IMR-90 (cell line): ENCODE results near the gene GALNT6. TPM values are rescaled to one million over a fixed set of nuclear protein-coding genes. Genes with fewer than 3 reads are reported as not detected.

Experiments
- ATAC-seq: fragments of 200-7000 bp; cut with Tn5 transposase; 2 replicates; pipeline ENCODE4 v1.9.1; 2020; ENCODE audit warnings: low read depth, mild to moderate bottlenecking, moderate library complexity
- BruUV-seq: library from RNA; stranded (reverse); fragments of 400-500 nt; replicated peaks from 2 replicates; lab custom pipeline; 2021; lab: Mats Ljungman, UMichigan
- CTCF ChIA-PET: fragments of 300-600 bp; formaldehyde crosslinking; extraction: SDS; loops from one replicate; lab custom pipeline; 2021; ENCODE audit warnings: antibody characterized with exemption; lab: Yijun Ruan, JAX
- POLR2A ChIA-PET: fragments of 300-600 bp; sonication (Branson Sonifier 250); formaldehyde crosslinking; loops from one replicate; lab custom pipeline; 2022; ENCODE audit warnings: antibody characterized with exemption; ENCODE audit not compliant: unreplicated experiment; lab: Charles Lee
- DNase-seq: peaks from one replicate; pipeline ENCODE4 v3.0.0; 2013
- H2AFZ ChIP-seq: replicated peaks from 2 replicates; pipeline ENCODE3; 2013; ENCODE audit warnings: low read length, mild to moderate bottlenecking; ENCODE audit not compliant: poor library complexity
- H2AK5ac ChIP-seq: 2 replicates; pipeline ENCODE4 v1.6.1; 2013; ENCODE audit warnings: low read depth, low read length, inconsistent platforms
- H2AK9ac ChIP-seq: replicated peaks from 2 replicates; pipeline ENCODE3; 2013; ENCODE audit warnings: mild to moderate bottlenecking, low read depth, low read length, moderate library complexity; ENCODE audit not compliant: poor library complexity
- H2BK120ac ChIP-seq: 2 replicates; pipeline ENCODE4 v1.6.1; 2013; ENCODE audit warnings: low read depth, low read length, inconsistent platforms
- H2BK15ac ChIP-seq: 3 replicates; pipeline ENCODE4 v1.6.1; 2013; ENCODE audit warnings: low read depth, low read length, inconsistent platforms
- H2BK20ac ChIP-seq: 2 replicates; pipeline ENCODE4 v1.6.1; 2013; ENCODE audit warnings: low read depth, mild to moderate bottlenecking, inconsistent platforms, low read length, moderate library complexity
- H2BK5ac ChIP-seq: 2 replicates; pipeline ENCODE4 v1.6.1; 2013; ENCODE audit warnings: mild to moderate bottlenecking, low read depth, low read length, inconsistent platforms; ENCODE audit not compliant: poor library complexity, severe bottlenecking
- H3K14ac ChIP-seq: replicated peaks from 2 replicates; pipeline ENCODE4 v1.6.1; 2013; ENCODE audit warnings: low read depth, low read length, inconsistent platforms
- H3K18ac ChIP-seq: 2 replicates; pipeline ENCODE4 v1.6.1; 2013; ENCODE audit warnings: low read depth, low read length, control low read depth
- H3K23ac ChIP-seq: 2 replicates; pipeline ENCODE4 v1.6.1; 2013; ENCODE audit warnings: low read depth, low read length, inconsistent platforms
- H3K27ac ChIP-seq: 2 replicates; pipeline ENCODE4 v1.5.1; 2013; ENCODE audit warnings: mild to moderate bottlenecking, control low read depth, low read length; ENCODE audit not compliant: insufficient read depth
- H3K27me3 ChIP-seq: 2 replicates; pipeline ENCODE4 v1.6.1; 2013; ENCODE audit warnings: low read length; ENCODE audit not compliant: control insufficient read depth, insufficient read depth
- H3K36me3 ChIP-seq: 2 replicates; pipeline ENCODE4 v1.6.1; 2013; ENCODE audit warnings: low read length, mixed read lengths; ENCODE audit not compliant: control insufficient read depth, insufficient read depth
- H3K4ac ChIP-seq: 2 replicates; pipeline ENCODE4 v1.6.1; 2013; ENCODE audit warnings: low read depth, low read length, inconsistent platforms
- H3K4me1 ChIP-seq: 2 replicates; pipeline ENCODE4 v1.6.1; 2013; ENCODE audit warnings: low read length, mixed read lengths; ENCODE audit not compliant: control insufficient read depth, insufficient read depth
- H3K4me2 ChIP-seq: 2 replicates; pipeline ENCODE4 v1.6.1; 2013; ENCODE audit warnings: low read depth, mild to moderate bottlenecking, control low read depth, low read length, moderate library complexity
- H3K4me3 ChIP-seq: 2 replicates; pipeline ENCODE4 v1.5.1; 2013; ENCODE audit warnings: low read depth, mild to moderate bottlenecking, control low read depth, low read length, moderate library complexity; ENCODE audit not compliant: insufficient read depth
- H3K56ac ChIP-seq: 2 replicates; pipeline ENCODE4 v1.6.1; 2013; ENCODE audit warnings: low read length, inconsistent platforms; ENCODE audit not compliant: insufficient read depth; ENCODE audit errors: extremely low read depth
- H3K79me1 ChIP-seq, 2 experiments: 2 replicates each; pipeline ENCODE4 v1.6.1; 2013; ENCODE audit warnings: low read length in 2 of 2, inconsistent platforms in 1 of 2, low read depth in 1 of 2
- H3K9ac ChIP-seq: 2 replicates; pipeline ENCODE4 v1.6.1; 2013; ENCODE audit warnings: low read depth, low read length, control low read depth
- H3K9me1 ChIP-seq: 2 replicates; pipeline ENCODE4 v1.6.1; 2013; ENCODE audit warnings: low read length, inconsistent platforms; ENCODE audit not compliant: insufficient read depth
- H3K9me3 ChIP-seq: 2 replicates; pipeline ENCODE4 v1.6.1; 2013; ENCODE audit warnings: low read length; ENCODE audit not compliant: control insufficient read depth, insufficient read depth
- H4K20me1 ChIP-seq: 2 replicates; pipeline ENCODE4 v1.6.1; 2013; ENCODE audit warnings: low read length, inconsistent platforms; ENCODE audit not compliant: insufficient read depth
- H4K5ac ChIP-seq: 2 replicates; pipeline ENCODE4 v1.6.1; 2013; ENCODE audit warnings: mild to moderate bottlenecking, low read depth, low read length, control low read depth
- H4K8ac ChIP-seq, 2 experiments: 2 replicates each; pipeline ENCODE4 v1.6.1; 2013; ENCODE audit warnings: low read depth in 2 of 2, low read length in 2 of 2, control low read depth in 1 of 2, inconsistent platforms in 1 of 2
- H4K91ac ChIP-seq: 2 replicates; pipeline ENCODE4 v1.6.1; 2013; ENCODE audit warnings: low read depth, low read length, inconsistent platforms; ENCODE audit not compliant: insufficient read depth
- BHLHE40 ChIP-seq: fragments of 150-350 bp; IDR thresholded peaks from 2 replicates; pipeline ENCODE4 v1.6.1; 2016; ENCODE audit warnings: mild to moderate bottlenecking, low read depth, low read length
- CEBPB ChIP-seq: IDR thresholded peaks from 2 replicates; pipeline ENCODE4 v1.6.1; 2012; ENCODE audit warnings: low read depth, low read length, improper control_type of control experiment
- CHD1 ChIP-seq: IDR thresholded peaks from 2 replicates; pipeline ENCODE4 v1.6.1; 2012; ENCODE audit warnings: low read depth, low read length, improper control_type of control experiment
- FOS ChIP-seq: fragments of 150-350 bp; IDR thresholded peaks from 2 replicates; pipeline ENCODE4 v1.6.1; 2016; ENCODE audit warnings: low read depth, low read length
- MAFK ChIP-seq: IDR thresholded peaks from 2 replicates; pipeline ENCODE4 v1.6.1; 2012; ENCODE audit warnings: low read depth, low read length, improper control_type of control experiment
- MAZ ChIP-seq: IDR thresholded peaks from 2 replicates; pipeline ENCODE4 v1.6.1; 2012; ENCODE audit warnings: low read depth, mild to moderate bottlenecking, low read length, improper control_type of control experiment, moderate library complexity, borderline replicate concordance
- MXI1 ChIP-seq: IDR thresholded peaks from 2 replicates; pipeline ENCODE4 v1.6.1; 2012; ENCODE audit warnings: low read depth, mild to moderate bottlenecking, low read length, moderate library complexity, borderline replicate concordance
- NFE2L2 ChIP-seq: fragments of 150-350 bp; IDR thresholded peaks from 2 replicates; pipeline ENCODE4 v1.6.1; 2016; ENCODE audit warnings: low read depth, mild to moderate bottlenecking, low read length
- POLR2A ChIP-seq: IDR thresholded peaks from 2 replicates; pipeline ENCODE4 v1.6.1; 2012; ENCODE audit warnings: mild to moderate bottlenecking, low read depth, low read length
- RAD21 ChIP-seq: IDR thresholded peaks from 2 replicates; pipeline ENCODE4 v1.6.1; 2012; ENCODE audit warnings: low read length, improper control_type of control experiment
- SMC3 ChIP-seq: fragments of 150-350 bp; IDR thresholded peaks from 2 replicates; pipeline ENCODE4 v1.6.1; 2016; ENCODE audit warnings: low read depth, mild to moderate bottlenecking, antibody characterized with exemption, low read length, moderate library complexity
- WGBS, 2 experiments: methylation state at CpG; one replicate each; pipeline versions ENCODE4 v1.1.5 to v1.1.7; 2013; ENCODE audit warnings: missing lambda C conversion rate in 2 of 2; ENCODE audit not compliant: insufficient read length in 1 of 2; ENCODE audit errors: extremely low coverage in 2 of 2; 5-methylcytosine and 5-hydroxymethylcytosine counted together
- dilution Hi-C: fragments of 300-500 bp; cut with HindIII; formaldehyde crosslinking; loops from one replicate; pipeline ENCODE4 v1.14.3; 2018; ENCODE audit warnings: low sequenced_read_pairs; ENCODE audit not compliant: unreplicated experiment
- in situ Hi-C: fragments of 300-500 bp; cut with MboI; formaldehyde crosslinking; loops from 3 replicates; pipeline ENCODE4 v1.14.3; 2019; ENCODE audit warnings: low sequenced_read_pairs, inconsistent platforms, mixed read lengths
- intact Hi-C: fragments of 100-400 bp; cut with micrococcal nuclease; formaldehyde crosslinking; loops from 2 replicates; pipeline ENCODE4 v1.10.0; 2022
- polyA plus RNA-seq, 3 experiments: library from polyadenylated mRNA; depleted of rRNA; stranded (reverse); fragments of >200 nt; gene quantifications; 2 replicates each; pipeline ENCODE4 v1.2.3, GENCODE V29; 2012; ENCODE audit warnings: low replicate concordance in 1 of 3
- total RNA-seq: library from RNA; depleted of rRNA; stranded (reverse); fragments of >200 nt; gene quantifications from 2 replicates; pipeline ENCODE4 v1.2.3, GENCODE V29; 2012
- TF ChIP-seq, protein P1 (sequence below): fragments of 150-350 bp; IDR thresholded peaks from 2 replicates; pipeline ENCODE4 v1.6.1; 2017; ENCODE audit warnings: mild to moderate bottlenecking, antibody characterized with exemption, low read length, low read depth
- TF ChIP-seq, protein P2 (sequence below): conservative IDR thresholded peaks from 2 replicates; pipeline ENCODE4 v1.5.1; 2012; ENCODE audit warnings: mild to moderate bottlenecking, low read depth, low read length, improper control_type of control experiment

The GALNT6 gene
- total and polyA plus RNA-seq, 2 of the 4 experiments (the other 2 are of a cell fraction), result 17.1 to 23.7 TPM

DNA sequence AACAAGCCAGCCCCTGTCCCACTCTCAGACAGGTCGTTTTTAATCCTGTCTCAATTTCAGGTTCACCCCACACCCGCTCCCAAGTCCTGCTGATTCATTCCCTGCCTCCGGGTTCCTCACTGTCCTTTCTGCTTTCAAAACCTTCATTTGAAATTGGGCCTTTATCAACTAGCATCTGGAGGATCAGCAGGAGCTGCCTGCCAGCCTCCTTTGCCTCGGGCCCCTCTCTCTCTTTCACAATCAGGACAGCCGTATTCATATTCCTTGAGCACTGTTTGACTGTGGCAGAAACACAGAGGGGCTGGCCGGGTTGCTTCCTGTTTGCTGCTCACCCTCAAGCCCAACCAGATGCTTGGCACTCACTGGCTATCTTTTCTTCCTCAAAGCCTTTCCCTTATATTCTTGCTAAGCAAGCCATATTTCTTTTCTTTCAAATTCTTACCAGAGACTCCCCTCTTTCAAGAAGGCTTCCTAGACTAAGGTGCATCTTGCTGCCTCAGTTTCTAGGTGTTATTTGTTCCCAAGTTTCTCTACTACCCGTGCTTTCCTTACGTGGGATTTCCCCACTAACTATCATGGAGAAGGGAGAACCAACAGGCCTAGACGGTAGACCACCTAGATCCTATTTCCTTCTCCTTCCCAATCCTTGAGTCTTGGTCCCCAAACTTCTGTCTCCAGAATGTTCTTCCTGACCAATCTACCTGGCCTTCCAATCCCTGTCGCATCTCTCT lies 3.0 kb downstream of the GALNT6 start (continued):
- TF ChIP-seq SMC3, result no peak
- no peak for TF ChIP-seq CHD1
- TF ChIP-seq, protein P1, sequence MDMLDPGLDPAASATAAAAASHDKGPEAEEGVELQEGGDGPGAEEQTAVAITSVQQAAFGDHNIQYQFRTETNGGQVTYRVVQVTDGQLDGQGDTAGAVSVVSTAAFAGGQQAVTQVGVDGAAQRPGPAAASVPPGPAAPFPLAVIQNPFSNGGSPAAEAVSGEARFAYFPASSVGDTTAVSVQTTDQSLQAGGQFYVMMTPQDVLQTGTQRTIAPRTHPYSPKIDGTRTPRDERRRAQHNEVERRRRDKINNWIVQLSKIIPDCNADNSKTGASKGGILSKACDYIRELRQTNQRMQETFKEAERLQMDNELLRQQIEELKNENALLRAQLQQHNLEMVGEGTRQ, result no peak
- TF ChIP-seq CEBPB, result peak; percentile 64; the same call in 1 of the 2 replicates
- TF ChIP-seq POLR2A, result no peak

DNA sequence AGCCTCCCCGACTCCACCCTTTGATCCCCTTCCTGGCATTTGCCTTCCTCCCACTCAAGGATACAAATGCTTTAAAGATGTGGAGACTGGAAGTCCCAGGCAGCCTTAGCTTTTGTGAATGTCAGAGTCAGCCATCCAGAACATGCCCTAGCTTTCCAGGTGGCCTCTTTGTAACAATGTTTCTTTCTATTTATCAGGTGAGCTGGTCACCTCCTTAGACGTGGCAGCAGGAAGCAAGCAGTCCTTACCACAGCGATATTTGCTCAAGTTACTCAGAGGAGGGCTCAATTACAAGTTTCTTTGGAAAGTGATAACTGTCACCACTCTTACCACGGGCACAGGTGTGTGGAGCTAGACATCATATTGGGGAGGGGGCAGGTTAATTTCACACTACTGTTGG lies 4.9 kb downstream of the GALNT6 start:
- H4K91ac ChIP-seq, result 0 out of 2 replicates have a peak overlapping the region, but pooled peaks have one; percentile 6
- H3K56ac ChIP-seq, result no peak overlapping the region
- no peak overlapping the region for H3K27ac ChIP-seq
- H2AK9ac ChIP-seq, result no peak overlapping the region
- intact Hi-C loops, result no loop called here
- WGBS, 2 experiments, result no CpG with 5 or more reads among the region's 4 CpGs
- BruUV-seq, result no TSS peak
- no peaks in the 10 kb centered on the region for H3K27me3 ChIP-seq
- no peak overlapping the region for H2BK15ac ChIP-seq
- H2AFZ ChIP-seq, result no peak overlapping the region
- H2BK5ac ChIP-seq, result no peak overlapping the region
- H2BK20ac ChIP-seq, result no peak overlapping the region
- no peak overlapping the region for H3K9ac ChIP-seq
- peaks cover 27% of the 10 kb centered on the region for H3K9me1 ChIP-seq
- peaks cover 23% of the 10 kb centered on the region for H3K4me1 ChIP-seq
- H4K20me1 ChIP-seq, result no peaks in the 10 kb centered on the region
- no peaks in the 10 kb centered on the region for H3K9me3 ChIP-seq
- H3K23ac ChIP-seq, result no peak overlapping the region
- no peak for DNase-seq
- H3K4me3 ChIP-seq, result no peak overlapping the region
- peaks cover 0 to 22% of the 10 kb centered on the region in 2 experiments; a peak in 2 of 4 replicates for H3K79me1 ChIP-seq
- H3K14ac ChIP-seq, result no peak overlapping the region
- ChIA-PET CTCF (interaction anchor here (0.6 kb wide), 2 partner anchors 12 to 571 kb away, joined by 3 to 4 read pairs; no protein-coding TSS in a partner anchor), POLR2A (no interaction called here)
- no peaks in the 10 kb centered on the region for H3K36me3 ChIP-seq
- ATAC-seq, result no peak
- dilution Hi-C loops, result no loop called here
- 0 out of 2 replicates have a peak overlapping the region, but pooled peaks have one; percentile 27 for H2BK120ac ChIP-seq
- in situ Hi-C loops, result no loop called here
- no peak overlapping the region for H4K5ac ChIP-seq
- H4K8ac ChIP-seq, result no peak overlapping the region
- peak overlapping the region; percentile 11; the same call in 1 of the 2 replicates for H2AK5ac ChIP-seq
- H3K4ac ChIP-seq, result no peak overlapping the region; the same call in 1 of the 2 replicates
- no peak overlapping the region for H3K4me2 ChIP-seq
- no peak overlapping the region for H3K18ac ChIP-seq
- TF ChIP-seq MXI1 (no peak), MAFK (no peak), MAZ (no peak), CHD1 (no peak), RAD21 (no peak), BHLHE40 (no peak), FOS (no peak), NFE2L2 (no peak)
- TF ChIP-seq, protein P2, sequence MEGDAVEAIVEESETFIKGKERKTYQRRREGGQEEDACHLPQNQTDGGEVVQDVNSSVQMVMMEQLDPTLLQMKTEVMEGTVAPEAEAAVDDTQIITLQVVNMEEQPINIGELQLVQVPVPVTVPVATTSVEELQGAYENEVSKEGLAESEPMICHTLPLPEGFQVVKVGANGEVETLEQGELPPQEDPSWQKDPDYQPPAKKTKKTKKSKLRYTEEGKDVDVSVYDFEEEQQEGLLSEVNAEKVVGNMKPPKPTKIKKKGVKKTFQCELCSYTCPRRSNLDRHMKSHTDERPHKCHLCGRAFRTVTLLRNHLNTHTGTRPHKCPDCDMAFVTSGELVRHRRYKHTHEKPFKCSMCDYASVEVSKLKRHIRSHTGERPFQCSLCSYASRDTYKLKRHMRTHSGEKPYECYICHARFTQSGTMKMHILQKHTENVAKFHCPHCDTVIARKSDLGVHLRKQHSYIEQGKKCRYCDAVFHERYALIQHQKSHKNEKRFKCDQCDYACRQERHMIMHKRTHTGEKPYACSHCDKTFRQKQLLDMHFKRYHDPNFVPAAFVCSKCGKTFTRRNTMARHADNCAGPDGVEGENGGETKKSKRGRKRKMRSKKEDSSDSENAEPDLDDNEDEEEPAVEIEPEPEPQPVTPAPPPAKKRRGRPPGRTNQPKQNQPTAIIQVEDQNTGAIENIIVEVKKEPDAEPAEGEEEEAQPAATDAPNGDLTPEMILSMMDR, result no peak
